CD8-positive, alpha-beta memory T cell (primary cell): ENCODE measurements around the gene ESR2. TPM values are rescaled to one million over a fixed set of nuclear protein-coding genes. Genes with fewer than 3 reads are reported as not detected.

ENCODE experiments used
- CTCF ChIA-PET: fragments of 350-600 bp; sonication (Branson Sonifier 250); formaldehyde crosslinking; loops from one replicate; lab custom pipeline; 2021; ENCODE audit warnings: antibody characterized with exemption; lab: Charles Lee
- POLR2A ChIA-PET: fragments of 350-600 bp; sonication (Branson Sonifier 250); formaldehyde crosslinking; loops from one replicate; lab custom pipeline; 2021; ENCODE audit warnings: antibody characterized with exemption; lab: Charles Lee
- DNase-seq, 5 donors: peaks; one replicate each; pipeline versions ENCODE4 v3.0.0 to v3.0.0-alpha.2; 2020 to 2022; ENCODE audit warnings: mixed read lengths in 1 of 5
- H3K27ac ChIP-seq: one replicate; pipeline ENCODE4 v1.7.0; 2013; ENCODE audit warnings: low read depth, mild to moderate bottlenecking, low read length, moderate library complexity
- H3K27me3 ChIP-seq: 2 replicates; pipeline ENCODE4 v1.7.0; 2013; ENCODE audit warnings: low read length, mild to moderate bottlenecking; ENCODE audit not compliant: insufficient read depth, poor library complexity, severe bottlenecking
- H3K36me3 ChIP-seq: 2 replicates; pipeline ENCODE4 v1.7.0; 2013; ENCODE audit warnings: mild to moderate bottlenecking, low read length, moderate library complexity; ENCODE audit not compliant: insufficient read depth
- H3K4me1 ChIP-seq: 2 replicates; pipeline ENCODE4 v1.7.0; 2013; ENCODE audit warnings: mild to moderate bottlenecking, low read length, moderate library complexity; ENCODE audit not compliant: insufficient read depth
- H3K4me3 ChIP-seq: 2 replicates; pipeline ENCODE4 v1.7.0; 2013; ENCODE audit warnings: mild to moderate bottlenecking, low read length
- H3K9me3 ChIP-seq: 2 replicates; pipeline ENCODE4 v1.7.0; 2013; ENCODE audit warnings: mild to moderate bottlenecking, low read length
- H3K27ac Mint-ChIP-seq, 8 donors: one replicate each; pipeline ENCODE4 v1.8.0; 2020 to 2021; ENCODE audit warnings: mixed read lengths in 8 of 8, mild to moderate bottlenecking in 6 of 8, inconsistent platforms in 3 of 8, moderate library complexity in 3 of 8
- H3K27me3 Mint-ChIP-seq, 2 donors: one replicate each; pipeline ENCODE4 v1.8.0; 2020 to 2021; ENCODE audit warnings: mixed read lengths in 2 of 2, mild to moderate bottlenecking in 1 of 2, moderate library complexity in 1 of 2
- H3K36me3 Mint-ChIP-seq, 3 donors: one replicate each; pipeline ENCODE4 v1.8.0; 2020 to 2021; ENCODE audit warnings: mixed read lengths in 3 of 3, inconsistent platforms in 1 of 3, mild to moderate bottlenecking in 1 of 3
- H3K4me1 Mint-ChIP-seq, 3 donors: one replicate each; pipeline ENCODE4 v1.8.0; 2020 to 2021; ENCODE audit warnings: mixed read lengths in 3 of 3, inconsistent platforms in 1 of 3, mild to moderate bottlenecking in 1 of 3
- H3K4me3 Mint-ChIP-seq, 7 donors: one replicate each; pipeline ENCODE4 v1.8.0; 2020 to 2021; ENCODE audit warnings: mixed read lengths in 7 of 7, mild to moderate bottlenecking in 6 of 7, moderate library complexity in 4 of 7, inconsistent platforms in 2 of 7
- H3K9me3 Mint-ChIP-seq, 5 donors: one replicate each; pipeline ENCODE4 v1.8.0; 2020 to 2022; ENCODE audit warnings: mixed read lengths in 5 of 5, mild to moderate bottlenecking in 3 of 5, moderate library complexity in 2 of 5, inconsistent platforms in 1 of 5
- polyA plus RNA-seq: library from polyadenylated mRNA; unstranded; fragments of 300-500 nt; fragmentation: Illumina TruSeq; gene quantifications from one replicate; pipeline ENCODE4 v1.2.3, GENCODE V29; 2021
- total RNA-seq, 2 experiments: library from RNA; stranded (reverse); gene quantifications; one replicate each; pipeline ENCODE4 v1.2.3, GENCODE V29; 2021

The ESR2 gene
- total and polyA plus RNA-seq, 3 experiments from 2014 or later: 0.31 to 0.93 (median 0.74) TPM

DNA sequence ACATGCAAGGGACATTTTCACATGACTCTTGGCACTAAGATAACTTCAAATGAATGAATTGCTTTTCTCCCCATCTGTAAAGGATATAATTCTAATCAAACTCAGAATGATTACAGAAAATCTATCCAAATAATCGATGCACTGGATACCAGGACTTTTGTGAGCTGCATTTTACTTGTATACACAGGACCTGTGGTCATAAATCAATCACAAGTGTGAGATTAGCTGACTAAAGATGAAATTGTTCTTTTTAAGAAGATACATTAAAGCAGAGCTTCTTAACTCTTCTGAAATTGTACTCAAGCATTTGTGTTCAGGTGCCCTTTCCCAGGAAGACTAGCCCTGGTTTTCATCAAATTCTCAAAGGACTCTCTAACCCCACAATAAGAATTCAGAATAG, 66.3 kb downstream of the ESR2 start:
- Mint-ChIP-seq H3K27ac (peak overlapping the region in 3 of 8 donors; percentile 26 to 73 (median 31)), H3K36me3 (peaks cover 9 to 83% (median 21%) of the 10 kb centered on the region in 3 donors), H3K27me3 (no peaks in the 10 kb centered on the region), H3K4me1 (no peaks in the 10 kb centered on the region), H3K9me3 (no peaks in the 10 kb centered on the region), H3K4me3 (no peak overlapping the region)
- no peaks in the 10 kb centered on the region for H3K27me3 ChIP-seq
- ChIA-PET CTCF (no interaction called here), POLR2A (no interaction called here)
- H3K36me3 ChIP-seq: peaks cover 43% of the 10 kb centered on the region
- no peak overlapping the region for H3K27ac ChIP-seq
- no peak for DNase-seq
- H3K4me3 ChIP-seq: no peak overlapping the region
- no peaks in the 10 kb centered on the region for H3K9me3 ChIP-seq
- no peaks in the 10 kb centered on the region for H3K4me1 ChIP-seq

- no peaks in the 10 kb centered on the region for H3K9me3 ChIP-seq
- no peaks in the 10 kb centered on the region for H3K4me1 ChIP-seq
- H3K9me3 Mint-ChIP-seq: no peaks in the 10 kb centered on the region
- peak overlapping the region in 2 of 8 donors; percentile 21 to 52 for H3K27ac Mint-ChIP-seq
- POLR2A ChIA-PET: no interaction called here
- H3K4me3 Mint-ChIP-seq: no peak overlapping the region
- no peaks in the 10 kb centered on the region for H3K4me1 Mint-ChIP-seq
- no peak overlapping the region for H3K4me3 ChIP-seq
- H3K27me3 ChIP-seq: no peaks in the 10 kb centered on the region
- CTCF ChIA-PET: no interaction called here
- H3K27ac ChIP-seq: no peak overlapping the region
- no peak for DNase-seq
- H3K36me3 ChIP-seq: peaks cover 58% of the 10 kb centered on the region
- no peaks in the 10 kb centered on the region for H3K27me3 Mint-ChIP-seq
- H3K36me3 Mint-ChIP-seq: peaks cover 9 to 85% (median 25%) of the 10 kb centered on the region in 3 donors
Measured at GRCh38 chr14:64225151-64225757, 68.9 kb downstream of the ESR2 start.

DNA sequence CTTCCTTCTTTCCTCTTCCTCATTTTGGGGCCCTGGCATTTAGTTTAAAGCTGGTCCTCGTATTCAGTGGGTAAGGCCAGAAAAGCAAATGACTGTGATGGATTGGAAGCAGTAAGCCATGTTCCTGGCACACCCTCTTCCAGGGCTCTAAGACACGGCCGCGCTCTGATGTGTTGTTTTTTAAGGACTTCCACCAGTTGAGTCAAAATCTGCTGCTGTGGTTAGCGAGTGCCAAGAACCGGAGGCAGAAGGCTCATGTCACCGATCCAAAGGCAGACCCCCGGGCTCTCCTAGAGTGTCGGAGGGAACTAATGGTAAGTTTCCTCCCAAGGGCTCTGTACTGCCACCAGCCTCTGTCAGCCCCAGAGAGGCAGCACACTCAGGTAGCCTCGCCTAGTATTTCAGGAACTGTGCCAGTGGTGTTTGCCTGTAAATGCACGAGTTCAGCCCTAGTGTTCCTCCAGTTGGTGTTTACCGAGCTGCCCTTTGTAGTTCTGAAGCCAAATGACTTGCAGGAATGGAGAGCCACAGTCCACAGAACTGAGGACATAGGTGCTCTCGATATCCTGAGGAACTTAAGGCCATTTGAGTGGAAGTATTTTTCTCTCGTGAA, 72.7 kb downstream of the ESR2 start:
- Mint-ChIP-seq H3K27ac (peak overlapping the region in 3 of 8 donors; percentile 72 to 87 (median 75)), H3K4me3 (no peak overlapping the region), H3K9me3 (no peaks in the 10 kb centered on the region), H3K36me3 (peaks cover 3 to 91% (median 25%) of the 10 kb centered on the region in 3 donors), H3K27me3 (no peaks in the 10 kb centered on the region), H3K4me1 (no peaks in the 10 kb centered on the region)
- no peak for DNase-seq
- H3K4me1 ChIP-seq: no peaks in the 10 kb centered on the region
- ChIA-PET CTCF (interaction anchor here (0.7 kb wide), 1 partner anchor 9 kb away, joined by 3 read pairs; no protein-coding TSS in a partner anchor), POLR2A (no interaction called here)
- no peaks in the 10 kb centered on the region for H3K27me3 ChIP-seq
- H3K9me3 ChIP-seq: no peaks in the 10 kb centered on the region
- no peak overlapping the region for H3K4me3 ChIP-seq
- H3K27ac ChIP-seq: no peak overlapping the region
- H3K36me3 ChIP-seq: peaks cover 62% of the 10 kb centered on the region

DNA sequence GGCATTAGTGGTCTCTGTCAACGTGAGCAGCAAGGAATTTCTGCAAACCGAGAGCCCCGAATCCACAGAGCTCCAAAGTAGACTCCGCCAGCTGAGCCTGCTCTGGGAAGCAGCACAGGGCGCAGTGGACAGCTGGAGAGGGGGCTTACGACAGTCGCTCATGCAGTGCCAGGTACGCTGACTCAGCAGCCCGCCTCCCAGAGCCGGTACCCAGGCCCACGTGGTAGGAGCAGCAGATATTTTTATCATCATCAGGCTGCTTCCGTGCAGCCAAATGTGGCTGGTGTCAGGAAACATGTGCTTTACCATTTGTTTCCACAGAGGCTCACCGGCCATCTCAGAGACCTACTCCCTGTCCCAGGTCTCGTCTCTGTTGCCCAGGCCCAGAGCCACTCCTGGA, 73.7 kb downstream of the ESR2 start:
- CTCF ChIA-PET: no interaction called here
- no peak for DNase-seq
- H3K36me3 ChIP-seq: peaks cover 72% of the 10 kb centered on the region
- H3K4me3 ChIP-seq: no peak overlapping the region
- H3K4me1 ChIP-seq: no peaks in the 10 kb centered on the region
- Mint-ChIP-seq H3K4me3 (no peak overlapping the region), H3K27ac (no peak overlapping the region), H3K4me1 (no peaks in the 10 kb centered on the region), H3K36me3 (peaks cover 9 to 95% (median 32%) of the 10 kb centered on the region in 3 donors), H3K27me3 (no peaks in the 10 kb centered on the region), H3K9me3 (no peaks in the 10 kb centered on the region)
- H3K27me3 ChIP-seq: no peaks in the 10 kb centered on the region
- no peak overlapping the region for H3K27ac ChIP-seq
- no peaks in the 10 kb centered on the region for H3K9me3 ChIP-seq
- POLR2A ChIA-PET: no interaction called here

DNA sequence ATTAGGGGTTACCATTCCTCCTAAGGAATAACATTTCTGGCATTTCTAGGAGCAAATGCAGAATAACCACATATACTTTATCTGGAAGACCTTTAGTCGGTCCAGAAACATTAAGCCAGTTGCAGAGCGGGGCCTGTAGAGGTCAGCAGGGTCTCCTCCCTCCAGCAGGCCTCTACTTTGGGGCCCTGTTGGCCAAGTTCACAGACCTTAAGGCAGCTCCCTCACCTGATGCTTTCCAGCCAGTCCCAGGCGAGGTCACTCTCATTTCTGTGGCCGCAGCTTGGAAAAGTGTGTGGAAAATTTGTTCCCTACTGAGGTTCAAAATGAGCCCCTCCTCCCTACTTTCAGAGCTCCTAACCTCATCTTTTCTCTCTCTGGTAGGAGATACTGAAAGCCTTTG, 74.1 kb downstream of the ESR2 start:
- H3K4me3 ChIP-seq: no peak overlapping the region
- POLR2A ChIA-PET: no interaction called here
- Mint-ChIP-seq H3K9me3 (no peaks in the 10 kb centered on the region), H3K27ac (no peak overlapping the region), H3K4me1 (no peaks in the 10 kb centered on the region), H3K36me3 (peaks cover 9 to 95% (median 35%) of the 10 kb centered on the region in 3 donors), H3K27me3 (no peaks in the 10 kb centered on the region), H3K4me3 (no peak overlapping the region)
- H3K4me1 ChIP-seq: no peaks in the 10 kb centered on the region
- peaks cover 73% of the 10 kb centered on the region for H3K36me3 ChIP-seq
- H3K27me3 ChIP-seq: no peaks in the 10 kb centered on the region
- DNase-seq: no peak
- H3K27ac ChIP-seq: no peak overlapping the region
- no peaks in the 10 kb centered on the region for H3K9me3 ChIP-seq
- CTCF ChIA-PET: no interaction called here

DNA sequence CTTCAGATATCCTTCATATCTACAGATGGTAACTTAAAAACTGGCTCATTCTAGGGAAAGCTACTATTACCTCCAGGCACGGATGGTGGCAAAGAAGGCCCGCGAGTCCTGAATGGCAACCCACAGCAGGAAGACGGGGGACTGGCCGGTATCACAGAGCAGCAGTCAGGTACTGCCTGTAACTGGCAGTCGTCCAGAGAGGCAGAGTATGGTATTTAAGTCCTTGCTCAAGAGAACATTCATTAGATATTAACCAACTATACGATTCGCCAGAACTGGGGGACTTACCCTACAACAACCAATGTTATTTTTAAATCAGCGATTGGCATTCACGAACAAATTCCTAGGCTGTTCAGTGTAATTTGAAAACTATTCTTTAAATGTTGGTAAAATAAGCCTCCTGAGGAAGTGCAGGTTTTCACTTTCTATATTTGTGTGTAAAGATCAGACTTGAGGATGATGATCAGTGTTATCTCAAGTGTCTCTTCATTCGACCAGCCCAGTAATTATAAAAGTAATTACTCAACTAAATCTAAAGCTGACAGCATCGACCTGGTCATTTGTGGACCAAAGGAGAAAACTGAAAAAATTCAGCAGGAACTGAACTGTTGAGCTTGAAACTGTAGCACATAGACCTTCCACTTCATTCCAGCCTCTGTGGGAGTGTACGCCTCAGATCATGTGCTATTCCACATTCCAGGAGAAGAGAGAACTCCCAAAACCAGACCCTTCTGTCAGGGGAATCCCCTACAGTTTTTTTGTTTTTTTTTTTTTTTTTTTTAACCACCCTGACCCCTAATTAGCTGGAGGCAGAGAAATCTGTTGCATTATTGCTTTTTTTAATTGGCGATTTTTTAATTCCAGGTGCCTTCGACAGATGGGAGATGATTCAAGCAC, 75.6 kb downstream of the ESR2 start:
- Histone ChIP-seq H3K27me3 (no peaks in the 10 kb centered on the region), H3K4me3 (no peak overlapping the region), H3K27ac (no peak overlapping the region), H3K9me3 (no peaks in the 10 kb centered on the region), H3K36me3 (peaks cover 68% of the 10 kb centered on the region), H3K4me1 (no peaks in the 10 kb centered on the region)
- Mint-ChIP-seq H3K36me3 (peaks cover 9 to 96% (median 37%) of the 10 kb centered on the region in 3 donors), H3K4me3 (no peak overlapping the region), H3K4me1 (no peaks in the 10 kb centered on the region), H3K27ac (peak overlapping the region in 3 of 8 donors; percentile 1 to 87 (median 44)), H3K27me3 (no peaks in the 10 kb centered on the region), H3K9me3 (no peaks in the 10 kb centered on the region)
- DNase-seq: no peak
- CTCF ChIA-PET: no interaction called here
- POLR2A ChIA-PET: interaction anchor here (0.7 kb wide), 1 partner anchor 273 kb away, joined by 6 read pairs; no protein-coding TSS in a partner anchor

GRCh38 chr14:64217834-64218233, 76.3 kb downstream of the ESR2 start:
- CTCF ChIA-PET: no interaction called here
- Histone ChIP-seq H3K27ac (no peak overlapping the region), H3K4me1 (no peaks in the 10 kb centered on the region), H3K4me3 (no peak overlapping the region), H3K9me3 (no peaks in the 10 kb centered on the region), H3K27me3 (no peaks in the 10 kb centered on the region), H3K36me3 (peaks cover 70% of the 10 kb centered on the region)
- H3K9me3 Mint-ChIP-seq: no peaks in the 10 kb centered on the region
- DNase-seq: no peak
- POLR2A ChIA-PET: no interaction called here
- H3K36me3 Mint-ChIP-seq: peaks cover 6 to 96% (median 35%) of the 10 kb centered on the region in 3 donors
- H3K27ac Mint-ChIP-seq: peak overlapping the region in 1 of 8 donors; percentile 44
- H3K27me3 Mint-ChIP-seq: no peaks in the 10 kb centered on the region
- H3K4me1 Mint-ChIP-seq: no peaks in the 10 kb centered on the region
- H3K4me3 Mint-ChIP-seq: no peak overlapping the region

- no peaks in the 10 kb centered on the region for H3K4me1 ChIP-seq
Measured at GRCh38 chr14:64217308-64217707, 76.9 kb downstream of the ESR2 start.

More at GRCh38 chr14:64217308-64217707, 76.9 kb downstream of the ESR2 start:
- Mint-ChIP-seq H3K36me3 (peaks cover 6 to 98% (median 35%) of the 10 kb centered on the region in 3 donors), H3K4me1 (no peaks in the 10 kb centered on the region), H3K9me3 (no peaks in the 10 kb centered on the region), H3K27me3 (no peaks in the 10 kb centered on the region), H3K27ac (peak overlapping the region in 1 of 8 donors; percentile 46), H3K4me3 (no peak overlapping the region)
- ChIA-PET CTCF (no interaction called here), POLR2A (no interaction called here)
- Histone ChIP-seq H3K36me3 (peaks cover 71% of the 10 kb centered on the region), H3K27ac (no peak overlapping the region), H3K9me3 (no peaks in the 10 kb centered on the region), H3K27me3 (no peaks in the 10 kb centered on the region), H3K4me3 (no peak overlapping the region)
- DNase-seq: no peak
